ENCODE data around the gene SIDT1.

SIDT1 gene

DNA sequence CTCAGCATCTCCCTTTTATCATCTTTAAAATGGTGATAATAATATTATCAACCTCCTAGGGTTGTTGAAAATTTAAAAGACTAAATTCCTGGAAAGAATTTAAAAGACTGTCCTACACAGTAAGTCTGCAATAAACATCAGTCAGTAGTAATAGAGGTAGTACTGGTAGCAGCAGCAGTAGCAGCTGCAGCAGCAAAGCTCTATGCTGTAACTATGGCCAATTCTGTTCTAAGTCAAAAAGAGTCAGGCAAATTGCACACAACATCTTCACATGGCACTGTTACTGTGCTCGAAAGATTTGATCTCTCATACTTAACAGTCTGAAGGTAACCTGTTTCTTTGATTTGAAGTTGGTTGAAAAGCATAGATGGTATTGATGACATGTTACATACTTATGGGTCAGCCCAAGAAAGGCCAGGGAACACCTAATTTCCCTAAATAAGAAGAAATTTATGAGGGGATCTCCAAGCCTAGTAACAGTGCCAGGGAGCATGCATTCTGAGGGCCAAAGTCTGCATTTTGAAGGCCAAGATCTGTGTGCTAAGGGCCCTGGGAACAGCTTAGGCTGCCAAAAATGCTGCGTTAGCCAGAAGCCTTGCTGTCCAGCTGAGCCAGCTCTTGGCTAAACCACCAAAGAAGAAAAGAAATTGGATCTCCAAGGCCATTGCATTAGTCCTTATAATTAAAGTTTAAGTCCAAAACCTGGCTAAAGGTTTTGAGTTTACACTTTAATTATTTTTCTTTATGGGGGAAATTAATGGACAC, 68.2 kb downstream of the SIDT1 start:
- Histone ChIP-seq H3K9ac (ENCODE audit: low read length) (no peak overlapping the region), H3K18ac (ENCODE audit: low read length) (no peak overlapping the region), H3K27me3 (ENCODE audit: insufficient read depth, low read length, poor library complexity) (no peaks in the 10 kb centered on the region), H2AK5ac (ENCODE audit: low read length) (no peak overlapping the region), H3K4me2 (ENCODE audit: low read length) (no peak overlapping the region), H3K4me1 (ENCODE audit: control insufficient read depth, low read depth, low read length) (no peaks in the 10 kb centered on the region), H2BK120ac (ENCODE audit: low read depth, low read length) (no peak overlapping the region), H2BK5ac (ENCODE audit: low read length) (no peak overlapping the region), H2BK15ac (replicated peaks; ENCODE audit: low read depth) (no peak overlapping the region), H3K4ac (ENCODE audit: low read depth, low read length) (no peak overlapping the region), H4K5ac (ENCODE audit: low read length) (no peak overlapping the region), H3K36me3 (ENCODE audit: control insufficient read depth, insufficient read depth, low read length) (no peaks in the 10 kb centered on the region), H4K8ac (ENCODE audit: low read depth, low read length) (no peak overlapping the region), H3K4me3 (ENCODE audit: low read length) (no peak overlapping the region), H3K27ac (ENCODE audit: low read depth, low read length) (no peak overlapping the region), H3K79me1 (ENCODE audit: low read length) (no peaks in the 10 kb centered on the region), H3K56ac (ENCODE audit: low read length) (no peak overlapping the region), H3K23ac (ENCODE audit: low read length) (no peak overlapping the region), H3K79me2 (ENCODE audit: control insufficient read depth, insufficient read depth, low read length) (no peaks in the 10 kb centered on the region)
- no peak for DNase-seq
- no CpG with 5 or more reads among the region's 2 CpGs for whole genome bisulfite sequencing (ENCODE audit: extremely low coverage, insufficient coverage, low lambda C conversion rate)

DNA sequence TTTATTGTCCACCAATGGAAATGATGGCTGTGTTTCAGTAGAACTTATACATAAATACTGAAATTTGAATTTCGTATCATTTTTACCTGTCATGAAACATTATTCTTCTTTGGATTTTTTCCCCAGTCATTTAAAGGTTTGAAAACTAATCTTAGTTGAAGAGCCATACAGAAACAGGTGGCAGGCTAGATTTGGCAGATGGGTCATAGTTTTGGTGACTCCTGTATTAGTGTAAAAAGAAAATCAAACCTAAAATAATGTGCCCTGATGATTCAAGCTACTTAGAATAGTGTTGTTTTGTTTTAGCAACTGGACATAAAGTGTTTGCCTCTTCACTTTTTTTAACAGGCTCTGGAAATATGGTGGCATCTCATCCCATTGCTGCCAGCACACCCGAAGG, 68.9 kb downstream of the SIDT1 start:
- H3K79me2 ChIP-seq (ENCODE audit: control insufficient read depth, insufficient read depth, low read length), result no peaks in the 10 kb centered on the region
- no peak overlapping the region for H4K8ac ChIP-seq (ENCODE audit: low read depth, low read length)
- H2AK5ac ChIP-seq (ENCODE audit: low read length), result no peak overlapping the region
- no peak overlapping the region for H3K4me2 ChIP-seq (ENCODE audit: low read length)
- no peak overlapping the region for H2BK15ac ChIP-seq (replicated peaks; ENCODE audit: low read depth)
- no CpG with 5 or more reads among the region's 2 CpGs for WGBS (ENCODE audit: extremely low coverage, insufficient coverage, low lambda C conversion rate)
- no peak overlapping the region for H2BK120ac ChIP-seq (ENCODE audit: low read depth, low read length)
- no peaks in the 10 kb centered on the region for H3K79me1 ChIP-seq (ENCODE audit: low read length)
- H3K56ac ChIP-seq (ENCODE audit: low read length), result no peak overlapping the region
- no peak overlapping the region for H3K4ac ChIP-seq (ENCODE audit: low read depth, low read length)
- H3K27ac ChIP-seq (ENCODE audit: low read depth, low read length), result no peak overlapping the region
- H3K23ac ChIP-seq (ENCODE audit: low read length), result no peak overlapping the region
- H3K36me3 ChIP-seq (ENCODE audit: control insufficient read depth, insufficient read depth, low read length), result no peaks in the 10 kb centered on the region
- no peaks in the 10 kb centered on the region for H3K27me3 ChIP-seq (ENCODE audit: insufficient read depth, low read length, poor library complexity)
- H2BK5ac ChIP-seq (ENCODE audit: low read length), result no peak overlapping the region
- no peak overlapping the region for H3K18ac ChIP-seq (ENCODE audit: low read length)
- no peak overlapping the region for H4K5ac ChIP-seq (ENCODE audit: low read length)
- no peak for DNase-seq
- no peaks in the 10 kb centered on the region for H3K4me1 ChIP-seq (ENCODE audit: control insufficient read depth, low read depth, low read length)
- no peak overlapping the region for H3K4me3 ChIP-seq (ENCODE audit: low read length)
- no peak overlapping the region for H3K9ac ChIP-seq (ENCODE audit: low read length)

GRCh38 chr3:113602256-113602655, 69.9 kb downstream of the SIDT1 start:
- no peak overlapping the region for H2BK5ac ChIP-seq (ENCODE audit: low read length)
- H3K4me1 ChIP-seq (ENCODE audit: control insufficient read depth, low read depth, low read length), result no peaks in the 10 kb centered on the region
- H4K5ac ChIP-seq (ENCODE audit: low read length), result no peak overlapping the region
- no peaks in the 10 kb centered on the region for H3K36me3 ChIP-seq (ENCODE audit: control insufficient read depth, insufficient read depth, low read length)
- no peak overlapping the region for H2AK5ac ChIP-seq (ENCODE audit: low read length)
- no peak overlapping the region for H3K27ac ChIP-seq (ENCODE audit: low read depth, low read length)
- no peak overlapping the region for H3K4ac ChIP-seq (ENCODE audit: low read depth, low read length)
- H3K4me2 ChIP-seq (ENCODE audit: low read length), result no peak overlapping the region
- H3K79me1 ChIP-seq (ENCODE audit: low read length), result no peaks in the 10 kb centered on the region
- H3K18ac ChIP-seq (ENCODE audit: low read length), result no peak overlapping the region
- no peak overlapping the region for H3K23ac ChIP-seq (ENCODE audit: low read length)
- H4K8ac ChIP-seq (ENCODE audit: low read depth, low read length), result no peak overlapping the region
- no peaks in the 10 kb centered on the region for H3K27me3 ChIP-seq (ENCODE audit: insufficient read depth, low read length, poor library complexity)
- no peak overlapping the region for H3K4me3 ChIP-seq (ENCODE audit: low read length)
- no peak overlapping the region for H2BK120ac ChIP-seq (ENCODE audit: low read depth, low read length)
- H3K9ac ChIP-seq (ENCODE audit: low read length), result no peak overlapping the region
- H2BK15ac ChIP-seq (replicated peaks; ENCODE audit: low read depth), result no peak overlapping the region
- no CpG with 5 or more reads among the region's 2 CpGs for WGBS (ENCODE audit: extremely low coverage, insufficient coverage, low lambda C conversion rate)
- H3K56ac ChIP-seq (ENCODE audit: low read length), result no peak overlapping the region
- DNase-seq, result no peak
- no peaks in the 10 kb centered on the region for H3K79me2 ChIP-seq (ENCODE audit: control insufficient read depth, insufficient read depth, low read length)

DNA sequence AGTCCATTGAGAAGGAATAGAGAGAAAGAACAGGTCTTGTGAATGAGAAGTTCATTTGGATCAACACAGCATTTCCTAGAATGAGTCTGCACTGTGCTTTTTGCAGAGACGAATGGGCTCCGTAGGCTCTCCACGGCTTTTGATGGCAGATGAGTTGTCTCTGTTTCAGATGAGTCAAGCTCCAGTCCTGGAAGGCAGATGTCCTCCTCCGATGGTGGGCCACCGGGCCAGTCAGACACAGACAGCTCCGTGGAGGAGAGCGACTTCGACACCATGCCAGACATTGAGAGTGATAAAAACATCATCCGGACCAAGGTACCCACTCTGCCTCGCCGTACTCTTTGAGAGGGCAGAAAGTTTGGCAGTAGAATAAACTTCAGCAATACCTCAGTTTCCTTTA, 70.5 kb downstream of the SIDT1 start:
- H3K27me3 ChIP-seq (ENCODE audit: insufficient read depth, low read length, poor library complexity), result no peaks in the 10 kb centered on the region
- no CpG with 5 or more reads among the region's 11 CpGs for WGBS (ENCODE audit: extremely low coverage, insufficient coverage, low lambda C conversion rate)
- H3K4me3 ChIP-seq (ENCODE audit: low read length), result no peak overlapping the region
- no peak overlapping the region for H3K4me2 ChIP-seq (ENCODE audit: low read length)
- H4K5ac ChIP-seq (ENCODE audit: low read length), result no peak overlapping the region
- H3K23ac ChIP-seq (ENCODE audit: low read length), result no peak overlapping the region
- H2BK120ac ChIP-seq (ENCODE audit: low read depth, low read length), result no peak overlapping the region
- H3K79me2 ChIP-seq (ENCODE audit: control insufficient read depth, insufficient read depth, low read length), result no peaks in the 10 kb centered on the region
- H3K36me3 ChIP-seq (ENCODE audit: control insufficient read depth, insufficient read depth, low read length), result no peaks in the 10 kb centered on the region
- H3K79me1 ChIP-seq (ENCODE audit: low read length), result no peaks in the 10 kb centered on the region
- no peak overlapping the region for H3K18ac ChIP-seq (ENCODE audit: low read length)
- no peak overlapping the region for H3K4ac ChIP-seq (ENCODE audit: low read depth, low read length)
- H2BK15ac ChIP-seq (replicated peaks; ENCODE audit: low read depth), result no peak overlapping the region
- no peak overlapping the region for H3K56ac ChIP-seq (ENCODE audit: low read length)
- no peak overlapping the region for H2BK5ac ChIP-seq (ENCODE audit: low read length)
- H3K4me1 ChIP-seq (ENCODE audit: control insufficient read depth, low read depth, low read length), result peaks cover 2% of the 10 kb centered on the region
- no peak overlapping the region for H2AK5ac ChIP-seq (ENCODE audit: low read length)
- H3K9ac ChIP-seq (ENCODE audit: low read length), result no peak overlapping the region
- H3K27ac ChIP-seq (ENCODE audit: low read depth, low read length), result no peak overlapping the region
- no peak overlapping the region for H4K8ac ChIP-seq (ENCODE audit: low read depth, low read length)
- DNase-seq, result no peak

GRCh38 chr3:113606539-113607218, 74.3 kb downstream of the SIDT1 start:
- no peaks in the 10 kb centered on the region for H3K36me3 ChIP-seq (ENCODE audit: control insufficient read depth, insufficient read depth, low read length)
- H2BK5ac ChIP-seq (ENCODE audit: low read length), result no peak overlapping the region
- no peak overlapping the region for H3K18ac ChIP-seq (ENCODE audit: low read length)
- no peak overlapping the region for H3K4me2 ChIP-seq (ENCODE audit: low read length)
- no peak overlapping the region for H3K56ac ChIP-seq (ENCODE audit: low read length)
- no peak overlapping the region for H4K5ac ChIP-seq (ENCODE audit: low read length)
- H3K4ac ChIP-seq (ENCODE audit: low read depth, low read length), result no peak overlapping the region
- H2AK5ac ChIP-seq (ENCODE audit: low read length), result no peak overlapping the region
- peaks cover 2% of the 10 kb centered on the region for H3K4me1 ChIP-seq (ENCODE audit: control insufficient read depth, low read depth, low read length)
- H3K79me1 ChIP-seq (ENCODE audit: low read length), result no peaks in the 10 kb centered on the region
- H3K27me3 ChIP-seq (ENCODE audit: insufficient read depth, low read length, poor library complexity), result no peaks in the 10 kb centered on the region
- H2BK120ac ChIP-seq (ENCODE audit: low read depth, low read length), result no peak overlapping the region
- H3K23ac ChIP-seq (ENCODE audit: low read length), result no peak overlapping the region
- H3K79me2 ChIP-seq (ENCODE audit: control insufficient read depth, insufficient read depth, low read length), result no peaks in the 10 kb centered on the region
- DNase-seq, result peak; percentile 8
- no peak overlapping the region for H3K27ac ChIP-seq (ENCODE audit: low read depth, low read length)
- H4K8ac ChIP-seq (ENCODE audit: low read depth, low read length), result no peak overlapping the region
- H3K4me3 ChIP-seq (ENCODE audit: low read length), result no peak overlapping the region
- no CpG with 5 or more reads among the region's 8 CpGs for WGBS (ENCODE audit: extremely low coverage, insufficient coverage, low lambda C conversion rate)
- H3K9ac ChIP-seq (ENCODE audit: low read length), result no peak overlapping the region
- no peak overlapping the region for H2BK15ac ChIP-seq (replicated peaks; ENCODE audit: low read depth)
